Measurements from ENCODE around the gene SPAG4. TPM values are rescaled to one million over a fixed set of nuclear protein-coding genes. Genes with fewer than 3 reads are reported as not detected.

Gene SPAG4
- total RNA-seq, 1 experiment from 2014 or later, result 1.6 TPM

- Mint-ChIP-seq H3K4me1 (ENCODE audit: insufficient read depth, unreplicated experiment) (peaks cover 12% of the 10 kb centered on the region), H3K9me3 (ENCODE audit: unreplicated experiment) (no peaks in the 10 kb centered on the region), H3K4me3 (ENCODE audit: unreplicated experiment) (peak overlapping the region; percentile 87), H3K36me3 (ENCODE audit: insufficient read depth, unreplicated experiment) (peaks cover 18% of the 10 kb centered on the region), H3K27me3 (ENCODE audit: insufficient read depth, unreplicated experiment) (no peaks in the 10 kb centered on the region), H3K27ac (ENCODE audit: low read depth, unreplicated experiment) (peak overlapping the region; percentile 86)
- intact Hi-C loops (cut with micrococcal nuclease), result loop anchor here (5.0 to 10.0 kb wide), 2 partner anchors 45 to 103 kb away; partner anchors contain the start of genes CPNE1 and RBM12
- peak; percentile 70 for DNase-seq (ENCODE audit: unreplicated experiment)
- no peak for TF ChIP-seq CTCF (IDR thresholded peaks at IDR 0.05; ENCODE audit: unreplicated experiment)
- CTCF ChIA-PET, result interaction anchor here (0.5 to 1.7 kb wide), 4 partner anchors 75 to 585 kb away, joined by 3 to 6 read pairs (median 4); partner anchors contain the start of gene ERGIC3
- POLR2A ChIA-PET, result interaction anchor here (0.6 to 6.8 kb wide), 11 partner anchors 11 to 162 kb away, joined by 3 to 124 read pairs (median 4); partner anchors contain the start of genes CEP250, CPNE1, ERGIC3 and RBM12
- BruUV-seq (replicated peaks), result no TSS peak
Observed at GRCh38 chr20:35617397-35618262, 2.0 kb downstream of the SPAG4 start.

GRCh38 chr20:35618263-35619131 lies 2.9 kb downstream of the SPAG4 start:
- no peak for TF ChIP-seq CTCF (IDR thresholded peaks at IDR 0.05; ENCODE audit: unreplicated experiment)
- H3K9me3 Mint-ChIP-seq (ENCODE audit: unreplicated experiment), result no peaks in the 10 kb centered on the region
- no TSS peak for BruUV-seq (replicated peaks)
- ChIA-PET CTCF (interaction anchor here (0.6 to 2.4 kb wide), 13 partner anchors 9 to 1025 kb away, joined by 3 to 10 read pairs (median 4); partner anchors contain the start of gene ERGIC3), POLR2A (interaction anchor here (0.6 to 6.8 kb wide), 23 partner anchors 9 to 1109 kb away, joined by 3 to 124 read pairs (median 4); partner anchors contain the start of genes CEP250, CPNE1, ERGIC3 and NFS1)
- no peaks in the 10 kb centered on the region for H3K27me3 Mint-ChIP-seq (ENCODE audit: insufficient read depth, unreplicated experiment)
- intact Hi-C loops (cut with micrococcal nuclease), result loop anchor here (5.0 to 10.0 kb wide), 2 partner anchors 44 to 104 kb away; partner anchors contain the start of genes CPNE1 and RBM12
- H3K4me1 Mint-ChIP-seq (ENCODE audit: insufficient read depth, unreplicated experiment), result peaks cover 12% of the 10 kb centered on the region
- DNase-seq (ENCODE audit: unreplicated experiment), result peak; percentile 49
- peaks cover 18% of the 10 kb centered on the region for H3K36me3 Mint-ChIP-seq (ENCODE audit: insufficient read depth, unreplicated experiment)
- peak overlapping the region; percentile 87 for H3K4me3 Mint-ChIP-seq (ENCODE audit: unreplicated experiment)
- H3K27ac Mint-ChIP-seq (ENCODE audit: low read depth, unreplicated experiment), result peak overlapping the region; percentile 86

GRCh38 chr20:35619196-35620095 lies 3.8 kb downstream of the SPAG4 start:
- Mint-ChIP-seq H3K4me3 (ENCODE audit: unreplicated experiment) (peak overlapping the region; percentile 87), H3K27me3 (ENCODE audit: insufficient read depth, unreplicated experiment) (no peaks in the 10 kb centered on the region), H3K36me3 (ENCODE audit: insufficient read depth, unreplicated experiment) (peaks cover 25% of the 10 kb centered on the region), H3K4me1 (ENCODE audit: insufficient read depth, unreplicated experiment) (peaks cover 12% of the 10 kb centered on the region), H3K9me3 (ENCODE audit: unreplicated experiment) (no peaks in the 10 kb centered on the region), H3K27ac (ENCODE audit: low read depth, unreplicated experiment) (no peak overlapping the region)
- intact Hi-C loops (cut with micrococcal nuclease), result loop anchor here (5.0 to 10.0 kb wide), 2 partner anchors 43 to 105 kb away; partner anchors contain the start of genes CPNE1 and RBM12
- DNase-seq (ENCODE audit: unreplicated experiment), result peak; percentile 91
- CTCF ChIA-PET, result interaction anchor here (0.5 to 2.4 kb wide), 21 partner anchors 8 to 707 kb away, joined by 3 to 10 read pairs (median 4); partner anchors contain the start of gene ERGIC3
- POLR2A ChIA-PET, result interaction anchor here (0.6 to 6.8 kb wide), 24 partner anchors 8 to 1109 kb away, joined by 3 to 124 read pairs (median 4); partner anchors contain the start of genes CEP250, CPNE1, ERGIC3 and NFS1
- no peak for TF ChIP-seq CTCF (IDR thresholded peaks at IDR 0.05; ENCODE audit: unreplicated experiment)
- BruUV-seq (replicated peaks), result no TSS peak

Measured in MCF 10A (cell line).